ENCODE measurements around the gene ABR.
A peak's percentile ranks its signal among the peaks of the same experiment; 100 is the strongest.

Gene ABR

GRCh38 chr17:1030684-1031532 is 148.9 kb downstream of the ABR start:
- no peak for DNase-seq (ENCODE audit: low read depth, low spot score)

GRCh38 chr17:1029922-1030644 is 149.7 kb downstream of the ABR start:
- DNase-seq (ENCODE audit: low read depth, low spot score): no peak

- peak; percentile 51 for DNase-seq (ENCODE audit: low read depth, low spot score)
Observed at GRCh38 chr17:1029196-1029921, 150.4 kb downstream of the ABR start.

- no peak for DNase-seq (ENCODE audit: low read depth, low spot score)
Observed at GRCh38 chr17:1027044-1027443, 152.7 kb downstream of the ABR start.

GRCh38 chr17:1026599-1026975 is 153.2 kb downstream of the ABR start:
- DNase-seq (ENCODE audit: low read depth, low spot score): no peak

- DNase-seq (ENCODE audit: low read depth, low spot score): no peak
Observed at GRCh38 chr17:1025733-1026598, 153.8 kb downstream of the ABR start.

- DNase-seq (ENCODE audit: low read depth, low spot score): no peak
Observed at GRCh38 chr17:1024076-1024475, 155.7 kb downstream of the ABR start.

- no peak for DNase-seq (ENCODE audit: low read depth, low spot score)
Observed at GRCh38 chr17:1022278-1023024, 157.3 kb downstream of the ABR start.

- DNase-seq (ENCODE audit: low read depth, low spot score): no peak
Observed at GRCh38 chr17:1021147-1021546, 158.6 kb downstream of the ABR start.

- DNase-seq (ENCODE audit: low read depth, low spot score): no peak
Observed at GRCh38 chr17:1019451-1019850, 160.3 kb downstream of the ABR start.

- no peak for DNase-seq (ENCODE audit: low read depth, low spot score)
Observed at GRCh38 chr17:1018547-1018946, 161.2 kb downstream of the ABR start.

GRCh38 chr17:1013729-1014090 is 166.1 kb downstream of the ABR start:
- DNase-seq (ENCODE audit: low read depth, low spot score): no peak

- no peak for DNase-seq (ENCODE audit: low read depth, low spot score)
Observed at GRCh38 chr17:1012823-1013728, 166.7 kb downstream of the ABR start.

- DNase-seq (ENCODE audit: low read depth, low spot score): no peak
Observed at GRCh38 chr17:1011760-1012735, 167.7 kb downstream of the ABR start.

GRCh38 chr17:1011138-1011537 is 168.6 kb downstream of the ABR start:
- no peak for DNase-seq (ENCODE audit: low read depth, low spot score)

GRCh38 chr17:1010586-1010985 is 169.2 kb downstream of the ABR start:
- DNase-seq (ENCODE audit: low read depth, low spot score): no peak

GRCh38 chr17:1010086-1010450 is 169.7 kb downstream of the ABR start:
- no peak for DNase-seq (ENCODE audit: low read depth, low spot score)

- no peak for DNase-seq (ENCODE audit: low read depth, low spot score)
Observed at GRCh38 chr17:1009229-1010085, 170.3 kb downstream of the ABR start.
